Measurements from ENCODE around the gene USF1. TPM values are rescaled to one million over a fixed set of nuclear protein-coding genes. Genes with fewer than 3 reads are reported as not detected.

Gene USF1
- total and polyA plus RNA-seq, 2 experiments from 2014 or later, result 23.8 to 74.8 TPM

GRCh38 chr1:161007369-161007768 is 38.4 kb downstream of the USF1 start (continued):
- TF ChIP-seq, protein P1, sequence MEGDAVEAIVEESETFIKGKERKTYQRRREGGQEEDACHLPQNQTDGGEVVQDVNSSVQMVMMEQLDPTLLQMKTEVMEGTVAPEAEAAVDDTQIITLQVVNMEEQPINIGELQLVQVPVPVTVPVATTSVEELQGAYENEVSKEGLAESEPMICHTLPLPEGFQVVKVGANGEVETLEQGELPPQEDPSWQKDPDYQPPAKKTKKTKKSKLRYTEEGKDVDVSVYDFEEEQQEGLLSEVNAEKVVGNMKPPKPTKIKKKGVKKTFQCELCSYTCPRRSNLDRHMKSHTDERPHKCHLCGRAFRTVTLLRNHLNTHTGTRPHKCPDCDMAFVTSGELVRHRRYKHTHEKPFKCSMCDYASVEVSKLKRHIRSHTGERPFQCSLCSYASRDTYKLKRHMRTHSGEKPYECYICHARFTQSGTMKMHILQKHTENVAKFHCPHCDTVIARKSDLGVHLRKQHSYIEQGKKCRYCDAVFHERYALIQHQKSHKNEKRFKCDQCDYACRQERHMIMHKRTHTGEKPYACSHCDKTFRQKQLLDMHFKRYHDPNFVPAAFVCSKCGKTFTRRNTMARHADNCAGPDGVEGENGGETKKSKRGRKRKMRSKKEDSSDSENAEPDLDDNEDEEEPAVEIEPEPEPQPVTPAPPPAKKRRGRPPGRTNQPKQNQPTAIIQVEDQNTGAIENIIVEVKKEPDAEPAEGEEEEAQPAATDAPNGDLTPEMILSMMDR (conservative IDR thresholded peaks at IDR 0.05; ENCODE audit: low read depth in 2 of 2), result no peak

GRCh38 chr1:161006563-161006962 is 39.2 kb downstream of the USF1 start:
- no peaks in the 10 kb centered on the region for H3K27me3 Mint-ChIP-seq (ENCODE audit: insufficient read depth, low read depth, poor library complexity)
- H3K36me3 Mint-ChIP-seq (ENCODE audit: low read depth), result peaks cover 24% of the 10 kb centered on the region
- TF ChIP-seq JUNB (IDR thresholded peaks at IDR 0.05; ENCODE audit: unreplicated experiment), result no peak
- TF ChIP-seq, protein P2, sequence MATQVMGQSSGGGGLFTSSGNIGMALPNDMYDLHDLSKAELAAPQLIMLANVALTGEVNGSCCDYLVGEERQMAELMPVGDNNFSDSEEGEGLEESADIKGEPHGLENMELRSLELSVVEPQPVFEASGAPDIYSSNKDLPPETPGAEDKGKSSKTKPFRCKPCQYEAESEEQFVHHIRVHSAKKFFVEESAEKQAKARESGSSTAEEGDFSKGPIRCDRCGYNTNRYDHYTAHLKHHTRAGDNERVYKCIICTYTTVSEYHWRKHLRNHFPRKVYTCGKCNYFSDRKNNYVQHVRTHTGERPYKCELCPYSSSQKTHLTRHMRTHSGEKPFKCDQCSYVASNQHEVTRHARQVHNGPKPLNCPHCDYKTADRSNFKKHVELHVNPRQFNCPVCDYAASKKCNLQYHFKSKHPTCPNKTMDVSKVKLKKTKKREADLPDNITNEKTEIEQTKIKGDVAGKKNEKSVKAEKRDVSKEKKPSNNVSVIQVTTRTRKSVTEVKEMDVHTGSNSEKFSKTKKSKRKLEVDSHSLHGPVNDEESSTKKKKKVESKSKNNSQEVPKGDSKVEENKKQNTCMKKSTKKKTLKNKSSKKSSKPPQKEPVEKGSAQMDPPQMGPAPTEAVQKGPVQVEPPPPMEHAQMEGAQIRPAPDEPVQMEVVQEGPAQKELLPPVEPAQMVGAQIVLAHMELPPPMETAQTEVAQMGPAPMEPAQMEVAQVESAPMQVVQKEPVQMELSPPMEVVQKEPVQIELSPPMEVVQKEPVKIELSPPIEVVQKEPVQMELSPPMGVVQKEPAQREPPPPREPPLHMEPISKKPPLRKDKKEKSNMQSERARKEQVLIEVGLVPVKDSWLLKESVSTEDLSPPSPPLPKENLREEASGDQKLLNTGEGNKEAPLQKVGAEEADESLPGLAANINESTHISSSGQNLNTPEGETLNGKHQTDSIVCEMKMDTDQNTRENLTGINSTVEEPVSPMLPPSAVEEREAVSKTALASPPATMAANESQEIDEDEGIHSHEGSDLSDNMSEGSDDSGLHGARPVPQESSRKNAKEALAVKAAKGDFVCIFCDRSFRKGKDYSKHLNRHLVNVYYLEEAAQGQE (IDR thresholded peaks at IDR 0.05; ENCODE audit: unreplicated experiment), result no peak
- TF ChIP-seq STAT1 (IDR thresholded peaks at IDR 0.05; ENCODE audit: unreplicated experiment), result no peak
- TF ChIP-seq ZNF331 (CRISPR knock-in tag; IDR thresholded peaks at IDR 0.05; ENCODE audit: low read depth), result no peak
- TF ChIP-seq EZH2 (IDR thresholded peaks at IDR 0.05; ENCODE audit: low read depth, unreplicated experiment), result no peak
- TF ChIP-seq CREB1 (CRISPR knock-in tag; IDR thresholded peaks at IDR 0.05; ENCODE audit: low read depth), result no peak
- TF ChIP-seq, protein P3, sequence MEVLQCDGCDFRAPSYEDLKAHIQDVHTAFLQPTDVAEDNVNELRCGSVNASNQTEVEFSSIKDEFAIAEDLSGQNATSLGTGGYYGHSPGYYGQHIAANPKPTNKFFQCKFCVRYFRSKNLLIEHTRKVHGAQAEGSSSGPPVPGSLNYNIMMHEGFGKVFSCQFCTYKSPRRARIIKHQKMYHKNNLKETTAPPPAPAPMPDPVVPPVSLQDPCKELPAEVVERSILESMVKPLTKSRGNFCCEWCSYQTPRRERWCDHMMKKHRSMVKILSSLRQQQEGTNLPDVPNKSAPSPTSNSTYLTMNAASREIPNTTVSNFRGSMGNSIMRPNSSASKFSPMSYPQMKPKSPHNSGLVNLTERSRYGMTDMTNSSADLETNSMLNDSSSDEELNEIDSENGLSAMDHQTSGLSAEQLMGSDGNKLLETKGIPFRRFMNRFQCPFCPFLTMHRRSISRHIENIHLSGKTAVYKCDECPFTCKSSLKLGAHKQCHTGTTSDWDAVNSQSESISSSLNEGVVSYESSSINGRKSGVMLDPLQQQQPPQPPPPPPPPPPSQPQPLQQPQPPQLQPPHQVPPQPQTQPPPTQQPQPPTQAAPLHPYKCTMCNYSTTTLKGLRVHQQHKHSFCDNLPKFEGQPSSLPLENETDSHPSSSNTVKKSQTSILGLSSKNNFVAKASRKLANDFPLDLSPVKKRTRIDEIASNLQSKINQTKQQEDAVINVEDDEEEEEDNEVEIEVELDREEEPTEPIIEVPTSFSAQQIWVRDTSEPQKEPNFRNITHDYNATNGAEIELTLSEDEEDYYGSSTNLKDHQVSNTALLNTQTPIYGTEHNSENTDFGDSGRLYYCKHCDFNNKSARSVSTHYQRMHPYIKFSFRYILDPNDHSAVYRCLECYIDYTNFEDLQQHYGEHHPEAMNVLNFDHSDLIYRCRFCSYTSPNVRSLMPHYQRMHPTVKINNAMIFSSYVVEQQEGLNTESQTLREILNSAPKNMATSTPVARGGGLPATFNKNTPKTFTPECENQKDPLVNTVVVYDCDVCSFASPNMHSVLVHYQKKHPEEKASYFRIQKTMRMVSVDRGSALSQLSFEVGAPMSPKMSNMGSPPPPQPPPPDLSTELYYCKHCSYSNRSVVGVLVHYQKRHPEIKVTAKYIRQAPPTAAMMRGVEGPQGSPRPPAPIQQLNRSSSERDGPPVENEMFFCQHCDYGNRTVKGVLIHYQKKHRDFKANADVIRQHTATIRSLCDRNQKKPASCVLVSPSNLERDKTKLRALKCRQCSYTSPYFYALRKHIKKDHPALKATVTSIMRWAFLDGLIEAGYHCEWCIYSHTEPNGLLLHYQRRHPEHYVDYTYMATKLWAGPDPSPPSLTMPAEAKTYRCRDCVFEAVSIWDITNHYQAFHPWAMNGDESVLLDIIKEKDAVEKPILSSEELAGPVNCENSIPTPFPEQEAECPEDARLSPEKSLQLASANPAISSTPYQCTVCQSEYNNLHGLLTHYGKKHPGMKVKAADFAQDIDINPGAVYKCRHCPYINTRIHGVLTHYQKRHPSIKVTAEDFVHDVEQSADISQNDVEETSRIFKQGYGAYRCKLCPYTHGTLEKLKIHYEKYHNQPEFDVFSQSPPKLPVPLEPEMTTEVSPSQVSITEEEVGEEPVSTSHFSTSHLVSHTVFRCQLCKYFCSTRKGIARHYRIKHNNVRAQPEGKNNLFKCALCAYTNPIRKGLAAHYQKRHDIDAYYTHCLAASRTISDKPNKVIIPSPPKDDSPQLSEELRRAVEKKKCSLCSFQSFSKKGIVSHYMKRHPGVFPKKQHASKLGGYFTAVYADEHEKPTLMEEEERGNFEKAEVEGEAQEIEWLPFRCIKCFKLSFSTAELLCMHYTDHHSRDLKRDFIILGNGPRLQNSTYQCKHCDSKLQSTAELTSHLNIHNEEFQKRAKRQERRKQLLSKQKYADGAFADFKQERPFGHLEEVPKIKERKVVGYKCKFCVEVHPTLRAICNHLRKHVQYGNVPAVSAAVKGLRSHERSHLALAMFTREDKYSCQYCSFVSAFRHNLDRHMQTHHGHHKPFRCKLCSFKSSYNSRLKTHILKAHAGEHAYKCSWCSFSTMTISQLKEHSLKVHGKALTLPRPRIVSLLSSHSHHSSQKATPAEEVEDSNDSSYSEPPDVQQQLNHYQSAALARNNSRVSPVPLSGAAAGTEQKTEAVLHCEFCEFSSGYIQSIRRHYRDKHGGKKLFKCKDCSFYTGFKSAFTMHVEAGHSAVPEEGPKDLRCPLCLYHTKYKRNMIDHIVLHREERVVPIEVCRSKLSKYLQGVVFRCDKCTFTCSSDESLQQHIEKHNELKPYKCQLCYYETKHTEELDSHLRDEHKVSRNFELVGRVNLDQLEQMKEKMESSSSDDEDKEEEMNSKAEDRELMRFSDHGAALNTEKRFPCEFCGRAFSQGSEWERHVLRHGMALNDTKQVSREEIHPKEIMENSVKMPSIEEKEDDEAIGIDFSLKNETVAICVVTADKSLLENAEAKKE (CRISPR knock-in tag; IDR thresholded peaks at IDR 0.05), result no peak
- TF ChIP-seq NANOG (IDR thresholded peaks at IDR 0.05; ENCODE audit: borderline replicate concordance), result no peak
- no peak for TF ChIP-seq POLR2AphosphoS5 (IDR thresholded peaks at IDR 0.05; ENCODE audit: low read depth)
- no peak overlapping the region for H2AFZ ChIP-seq
- H3F3A ChIP-seq (replicated peaks; ENCODE audit: low read depth), result peaks cover 4% of the 10 kb centered on the region; the same call in 1 of the 2 replicates
- H3K27ac Mint-ChIP-seq, result peak overlapping the region; percentile 76
- no peak overlapping the region; the same call in 2 of the 3 replicates for H3K4me3 Mint-ChIP-seq
- ATAC-seq (peak; percentile 27; the same call in 2 of the 3 replicates), DNase-seq (ENCODE audit: low spot score) (no peak)
- H3K27me3 ChIP-seq (ENCODE audit: insufficient read depth), result no peaks in the 10 kb centered on the region
- H3K9me3 Mint-ChIP-seq, result no peaks in the 10 kb centered on the region
- H3K36me3 ChIP-seq (ENCODE audit: insufficient read depth), result peaks cover 3% of the 10 kb centered on the region
- H3K4me1 Mint-ChIP-seq, result peaks cover 15% of the 10 kb centered on the region
- H3K9me2 ChIP-seq (ENCODE audit: insufficient read depth), result no peaks in the 10 kb centered on the region
- no peak overlapping the region for H3K4me2 ChIP-seq
- H3K4me3 ChIP-seq, result no peak overlapping the region
- peaks cover 99% of the 10 kb centered on the region for H3K79me2 ChIP-seq (replicated peaks; ENCODE audit: insufficient read depth)
- H4K20me1 ChIP-seq (replicated peaks; ENCODE audit: insufficient read depth), result peaks cover 76% of the 10 kb centered on the region
- H3K4me1 ChIP-seq (ENCODE audit: insufficient read depth), result peaks cover 9% of the 10 kb centered on the region
- H3K27ac ChIP-seq (ENCODE audit: low read depth), result 0 out of 2 replicates have a peak overlapping the region, but pooled peaks have one; percentile 26

Measured in GM23338 (cell line).